Measurements from ENCODE around the gene HIPK1.
"Not testable (repeated sequence)": the region's sequence is repeated elsewhere in the genome, so short reads cannot be mapped to it uniquely, and the experiment has no call there.

HIPK1 gene

DNA sequence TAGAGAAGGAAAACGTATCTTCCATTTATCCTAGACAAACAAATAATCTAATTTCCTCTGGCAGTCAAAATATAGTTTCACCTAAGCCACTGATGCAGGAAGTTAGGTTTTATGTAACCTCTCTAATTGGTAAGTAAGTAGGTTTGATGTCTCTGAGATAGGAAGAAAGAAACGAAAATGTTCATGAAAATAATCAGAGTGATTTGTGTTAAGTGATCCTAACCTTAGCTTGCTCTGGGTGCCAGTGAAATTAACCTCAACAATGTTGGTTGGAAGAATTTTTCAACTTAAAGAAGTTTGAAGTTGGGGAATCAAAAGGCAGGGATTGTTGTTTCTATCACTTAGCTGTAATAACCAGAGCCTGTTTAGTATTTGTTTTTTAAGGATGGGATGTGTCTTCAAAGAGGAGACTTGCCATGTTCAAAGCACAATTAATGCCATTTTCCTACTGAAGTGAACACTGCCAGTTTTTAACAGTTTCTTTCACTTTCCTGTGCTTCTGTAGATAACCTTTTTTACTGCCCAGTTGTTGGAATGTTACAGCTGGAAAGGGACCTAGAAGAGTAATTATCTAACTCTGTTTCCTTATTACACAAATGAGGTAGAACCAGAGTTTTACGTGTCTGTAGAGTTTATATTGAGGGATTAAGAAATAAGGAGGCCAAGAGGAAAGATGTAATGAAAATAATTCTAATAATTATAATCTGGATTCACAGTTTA, 18.4 kb downstream of the HIPK1 start:
- TF ChIP-seq, protein P1, sequence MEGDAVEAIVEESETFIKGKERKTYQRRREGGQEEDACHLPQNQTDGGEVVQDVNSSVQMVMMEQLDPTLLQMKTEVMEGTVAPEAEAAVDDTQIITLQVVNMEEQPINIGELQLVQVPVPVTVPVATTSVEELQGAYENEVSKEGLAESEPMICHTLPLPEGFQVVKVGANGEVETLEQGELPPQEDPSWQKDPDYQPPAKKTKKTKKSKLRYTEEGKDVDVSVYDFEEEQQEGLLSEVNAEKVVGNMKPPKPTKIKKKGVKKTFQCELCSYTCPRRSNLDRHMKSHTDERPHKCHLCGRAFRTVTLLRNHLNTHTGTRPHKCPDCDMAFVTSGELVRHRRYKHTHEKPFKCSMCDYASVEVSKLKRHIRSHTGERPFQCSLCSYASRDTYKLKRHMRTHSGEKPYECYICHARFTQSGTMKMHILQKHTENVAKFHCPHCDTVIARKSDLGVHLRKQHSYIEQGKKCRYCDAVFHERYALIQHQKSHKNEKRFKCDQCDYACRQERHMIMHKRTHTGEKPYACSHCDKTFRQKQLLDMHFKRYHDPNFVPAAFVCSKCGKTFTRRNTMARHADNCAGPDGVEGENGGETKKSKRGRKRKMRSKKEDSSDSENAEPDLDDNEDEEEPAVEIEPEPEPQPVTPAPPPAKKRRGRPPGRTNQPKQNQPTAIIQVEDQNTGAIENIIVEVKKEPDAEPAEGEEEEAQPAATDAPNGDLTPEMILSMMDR (IDR thresholded peaks at IDR 0.05; ENCODE audit: borderline replicate concordance, control extremely low read depth, extremely low read depth, insufficient read depth, missing control alignments): no peak
- DNase-seq (ENCODE audit: low spot score): no peak
- in situ Hi-C loops (cut with MboI; ENCODE audit: low sequenced_read_pairs, unreplicated experiment): no loop called here

GRCh38 chr1:113948151-113948550, 19.0 kb downstream of the HIPK1 start:
- in situ Hi-C loops (cut with MboI; ENCODE audit: low sequenced_read_pairs, unreplicated experiment); DNase-seq (ENCODE audit: low spot score): not testable (repeated sequence)

DNA sequence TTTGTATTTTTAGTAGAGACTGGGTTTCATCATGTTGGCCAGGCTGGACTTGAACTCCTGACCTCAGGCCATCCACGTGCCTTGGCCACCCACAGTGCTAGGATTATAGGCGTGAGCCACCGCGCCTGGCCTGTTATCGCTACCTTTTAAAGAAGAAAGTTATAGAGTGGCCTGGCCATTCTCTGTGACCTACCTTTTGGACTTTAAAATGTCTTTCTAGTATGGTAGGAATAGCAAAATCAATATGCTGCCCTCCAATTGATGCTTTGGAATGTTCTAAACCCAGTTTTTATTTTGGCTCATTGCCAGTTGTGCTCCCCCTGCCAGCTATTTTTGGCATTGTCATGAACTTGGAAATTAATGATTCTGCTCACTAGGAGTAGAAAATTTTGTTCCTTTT, 19.9 kb downstream of the HIPK1 start:
- no peak for DNase-seq (ENCODE audit: low spot score)
- TF ChIP-seq, protein P1 (IDR thresholded peaks at IDR 0.05; ENCODE audit: borderline replicate concordance, control extremely low read depth, extremely low read depth, insufficient read depth, missing control alignments): no peak
- in situ Hi-C loops (cut with MboI; ENCODE audit: low sequenced_read_pairs, unreplicated experiment): no loop called here

- in situ Hi-C loops (cut with MboI; ENCODE audit: low sequenced_read_pairs, unreplicated experiment): no loop called here
- TF ChIP-seq, protein P1 (IDR thresholded peaks at IDR 0.05; ENCODE audit: borderline replicate concordance, control extremely low read depth, extremely low read depth, insufficient read depth, missing control alignments): no peak
- DNase-seq (ENCODE audit: low spot score): no peak
These were observed 21.8 kb downstream of the HIPK1 start for GRCh38 chr1:113950908-113951307.

DNA sequence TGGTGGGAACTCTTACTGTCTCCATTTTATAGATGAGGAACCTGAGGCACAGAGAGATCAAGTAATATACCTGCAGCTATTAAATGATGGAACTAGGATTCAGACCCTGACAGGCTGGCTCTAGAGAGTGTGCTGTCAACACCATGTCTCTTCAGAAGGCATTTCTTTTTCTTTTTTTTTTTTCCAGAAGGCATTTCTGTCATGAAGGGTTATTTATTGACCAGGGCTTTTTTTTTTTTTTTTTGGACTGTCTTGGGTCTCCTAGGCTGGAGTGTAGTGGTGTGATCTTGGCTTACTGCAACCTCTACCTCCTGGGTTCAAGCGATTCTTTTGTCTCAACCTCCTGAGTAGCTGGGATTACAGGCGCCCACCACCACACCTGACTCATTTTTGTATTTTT, 22.6 kb downstream of the HIPK1 start:
- DNase-seq (ENCODE audit: low spot score): no peak
- TF ChIP-seq, protein P1 (IDR thresholded peaks at IDR 0.05; ENCODE audit: borderline replicate concordance, control extremely low read depth, extremely low read depth, insufficient read depth, missing control alignments): no peak
- in situ Hi-C loops (cut with MboI; ENCODE audit: low sequenced_read_pairs, unreplicated experiment): no loop called here

DNA sequence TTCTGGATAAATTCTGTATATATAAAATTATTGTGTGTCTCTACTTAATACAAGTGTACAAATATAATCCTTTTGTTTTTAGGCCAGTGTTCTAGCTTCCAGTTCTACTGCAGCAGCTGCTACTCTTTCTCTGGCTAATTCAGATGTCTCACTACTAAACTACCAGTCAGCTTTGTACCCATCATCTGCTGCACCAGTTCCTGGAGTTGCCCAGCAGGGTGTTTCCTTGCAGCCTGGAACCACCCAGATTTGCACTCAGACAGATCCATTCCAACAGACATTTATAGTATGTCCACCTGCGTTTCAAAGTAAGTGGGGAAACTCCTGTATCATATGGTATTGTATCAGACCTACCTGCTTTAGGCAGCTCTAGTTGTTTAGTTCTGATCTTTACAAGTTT, 28.9 kb downstream of the HIPK1 start:
- in situ Hi-C loops (cut with MboI; ENCODE audit: low sequenced_read_pairs, unreplicated experiment): no loop called here
- TF ChIP-seq, protein P1 (IDR thresholded peaks at IDR 0.05; ENCODE audit: borderline replicate concordance, control extremely low read depth, extremely low read depth, insufficient read depth, missing control alignments): no peak
- DNase-seq (ENCODE audit: low spot score): no peak

- in situ Hi-C loops (cut with MboI; ENCODE audit: low sequenced_read_pairs, unreplicated experiment): no loop called here
- TF ChIP-seq, protein P1 (IDR thresholded peaks at IDR 0.05; ENCODE audit: borderline replicate concordance, control extremely low read depth, extremely low read depth, insufficient read depth, missing control alignments): no peak
- DNase-seq (ENCODE audit: low spot score): no peak
These were observed 29.6 kb downstream of the HIPK1 start for GRCh38 chr1:113958691-113959090.

All from GM13976 (cell line).